Duodenal mucosa (tissue), 2 donors: ENCODE measurements around the gene TMEM200A.

Source experiments
- H3K27ac ChIP-seq: one replicate; pipeline ENCODE4 v1.7.0; 2013; ENCODE audit warnings: low read depth, low read length
- H3K27me3 ChIP-seq, 2 donors: one replicate each; pipeline ENCODE4 v1.7.0; 2013; ENCODE audit warnings: low read length in 2 of 2, control low read depth in 1 of 2; ENCODE audit not compliant: insufficient read depth in 2 of 2, control insufficient read depth in 1 of 2
- H3K36me3 ChIP-seq, 2 donors: one replicate each; pipeline ENCODE4 v1.7.0; 2013; ENCODE audit warnings: low read length in 2 of 2, control low read depth in 1 of 2; ENCODE audit not compliant: insufficient read depth in 2 of 2, control insufficient read depth in 1 of 2
- H3K4me1 ChIP-seq, 2 donors: one replicate each; pipeline ENCODE4 v1.7.0; 2013; ENCODE audit warnings: low read length in 2 of 2, control low read depth in 1 of 2; ENCODE audit not compliant: insufficient read depth in 2 of 2, control insufficient read depth in 1 of 2
- H3K4me3 ChIP-seq, 2 donors: one replicate each; pipeline ENCODE4 v1.7.0; 2013; ENCODE audit warnings: low read length in 2 of 2, low read depth in 1 of 2
- H3K9ac ChIP-seq, 2 donors: one replicate each; pipeline ENCODE4 v1.7.0; 2013; ENCODE audit warnings: low read length in 2 of 2, low read depth in 1 of 2
- H3K9me3 ChIP-seq, 2 donors: one replicate each; pipeline ENCODE4 v1.7.0; 2013; ENCODE audit warnings: low read length in 2 of 2, control low read depth in 1 of 2; ENCODE audit not compliant: control insufficient read depth in 1 of 2

The TMEM200A gene

GRCh38 chr6:130393306-130393705 lies 27.5 kb downstream of the TMEM200A start:
- no peak overlapping the region for H3K9ac ChIP-seq
- H3K27me3 ChIP-seq: no peaks in the 10 kb centered on the region
- no peaks in the 10 kb centered on the region for H3K36me3 ChIP-seq
- no peaks in the 10 kb centered on the region for H3K4me1 ChIP-seq
- H3K9me3 ChIP-seq: no peaks in the 10 kb centered on the region
- no peak overlapping the region for H3K4me3 ChIP-seq
- no peak overlapping the region for H3K27ac ChIP-seq

GRCh38 chr6:130394246-130394645 lies 28.4 kb downstream of the TMEM200A start:
- H3K27ac ChIP-seq: no peak overlapping the region
- no peaks in the 10 kb centered on the region for H3K36me3 ChIP-seq
- no peak overlapping the region for H3K9ac ChIP-seq
- H3K9me3 ChIP-seq: no peaks in the 10 kb centered on the region
- no peaks in the 10 kb centered on the region for H3K27me3 ChIP-seq
- H3K4me3 ChIP-seq: no peak overlapping the region
- no peaks in the 10 kb centered on the region for H3K4me1 ChIP-seq

- Histone ChIP-seq H3K4me3 (no peak overlapping the region), H3K27me3 (no peaks in the 10 kb centered on the region), H3K4me1 (no peaks in the 10 kb centered on the region), H3K27ac (no peak overlapping the region), H3K36me3 (no peaks in the 10 kb centered on the region), H3K9ac (no peak overlapping the region), H3K9me3 (no peaks in the 10 kb centered on the region)
These were observed 29.3 kb downstream of the TMEM200A start for GRCh38 chr6:130395164-130395563.

GRCh38 chr6:130396722-130397121 lies 30.9 kb downstream of the TMEM200A start:
- Histone ChIP-seq H3K4me1 (no peaks in the 10 kb centered on the region), H3K4me3 (peak overlapping the region; percentile 0 to 37), H3K27me3 (no peaks in the 10 kb centered on the region), H3K9me3 (no peaks in the 10 kb centered on the region), H3K36me3 (no peaks in the 10 kb centered on the region), H3K27ac (no peak overlapping the region), H3K9ac (peak overlapping the region in 1 of 2 donors; percentile 14)

GRCh38 chr6:130405549-130405948 lies 39.7 kb downstream of the TMEM200A start:
- Histone ChIP-seq H3K27ac (no peak overlapping the region), H3K27me3 (no peaks in the 10 kb centered on the region), H3K9me3 (no peaks in the 10 kb centered on the region), H3K4me3 (no peak overlapping the region), H3K4me1 (no peaks in the 10 kb centered on the region), H3K9ac (no peak overlapping the region), H3K36me3 (no peaks in the 10 kb centered on the region)

- no peaks in the 10 kb centered on the region for H3K9me3 ChIP-seq
- H3K4me3 ChIP-seq: no peak overlapping the region
- no peaks in the 10 kb centered on the region for H3K36me3 ChIP-seq
- H3K9ac ChIP-seq: no peak overlapping the region
- H3K27me3 ChIP-seq: no peaks in the 10 kb centered on the region
- no peak overlapping the region for H3K27ac ChIP-seq
- no peaks in the 10 kb centered on the region for H3K4me1 ChIP-seq
These were observed 41.2 kb downstream of the TMEM200A start for GRCh38 chr6:130407032-130407431.

GRCh38 chr6:130409418-130410100 lies 43.7 kb downstream of the TMEM200A start:
- no peak overlapping the region for H3K4me3 ChIP-seq
- no peak overlapping the region for H3K9ac ChIP-seq
- no peak overlapping the region for H3K27ac ChIP-seq

GRCh38 chr6:130411481-130411880 lies 45.7 kb downstream of the TMEM200A start:
- H3K36me3 ChIP-seq: no peaks in the 10 kb centered on the region
- no peak overlapping the region for H3K4me3 ChIP-seq
- no peak overlapping the region for H3K9ac ChIP-seq
- no peak overlapping the region for H3K27ac ChIP-seq
- H3K4me1 ChIP-seq: no peaks in the 10 kb centered on the region
- H3K27me3 ChIP-seq: no peaks in the 10 kb centered on the region
- H3K9me3 ChIP-seq: no peaks in the 10 kb centered on the region

More at GRCh38 chr6:130409418-130410100, 43.7 kb downstream of the TMEM200A start:
- Histone ChIP-seq H3K36me3 (no peaks in the 10 kb centered on the region), H3K27me3 (no peaks in the 10 kb centered on the region), H3K9me3 (no peaks in the 10 kb centered on the region), H3K4me1 (no peaks in the 10 kb centered on the region)

GRCh38 chr6:130412556-130413290 lies 46.9 kb downstream of the TMEM200A start:
- Histone ChIP-seq H3K9ac (no peak overlapping the region), H3K9me3 (no peaks in the 10 kb centered on the region), H3K4me3 (no peak overlapping the region), H3K4me1 (no peaks in the 10 kb centered on the region), H3K27ac (no peak overlapping the region), H3K36me3 (no peaks in the 10 kb centered on the region), H3K27me3 (no peaks in the 10 kb centered on the region)

GRCh38 chr6:130417951-130418350 lies 52.1 kb downstream of the TMEM200A start:
- Histone ChIP-seq H3K9me3 (no peaks in the 10 kb centered on the region), H3K9ac (no peak overlapping the region), H3K36me3 (no peaks in the 10 kb centered on the region), H3K27me3 (no peaks in the 10 kb centered on the region), H3K4me3 (no peak overlapping the region), H3K27ac (no peak overlapping the region), H3K4me1 (no peaks in the 10 kb centered on the region)
